Neutrophil (primary cell): ENCODE results near the gene MYO5A.
A peak's percentile ranks its signal among the peaks of the same experiment; 100 is the strongest.

Experiments
- H3K27ac ChIP-seq: fragments of 200-600 bp; sonication (generic); 2 replicates; pipeline ENCODE4 v1.5.1; 2016; ENCODE audit warnings: mild to moderate bottlenecking, moderate library complexity
- H3K27me3 ChIP-seq: fragments of 200-600 bp; sonication (generic); 2 replicates; pipeline ENCODE4 v1.6.0; 2016; ENCODE audit warnings: mild to moderate bottlenecking
- H3K36me3 ChIP-seq: fragments of 200-600 bp; sonication (generic); 2 replicates; pipeline ENCODE4 v1.5.1; 2017
- H3K4me1 ChIP-seq, 2 experiments: fragments of 200-600 bp in 1 of 2; sonication (generic) in 1 of 2; 1 replicate in 1 of 2; 2 replicates in 1 of 2; pipeline versions ENCODE4 v1.5.1 to v1.6.1; 2013 to 2016; ENCODE audit warnings: low read depth in 1 of 2, low read length in 1 of 2, mild to moderate bottlenecking in 1 of 2, moderate library complexity in 1 of 2; ENCODE audit not compliant: control insufficient read depth in 1 of 2, insufficient read depth in 1 of 2
- H3K4me3 ChIP-seq, 2 experiments: fragments of 200-600 bp in 1 of 2; sonication (generic) in 1 of 2; 1 replicate in 1 of 2; 2 replicates in 1 of 2; pipeline ENCODE4 v1.5.1; 2013 to 2016; ENCODE audit warnings: low read depth in 1 of 2, low read length in 1 of 2, mild to moderate bottlenecking in 1 of 2, moderate library complexity in 1 of 2
- H3K9me3 ChIP-seq: fragments of 200-600 bp; sonication (generic); 2 replicates; pipeline ENCODE4 v1.5.1; 2016
- TF ChIP-seq, protein P1 (sequence below): fragments of 200-600 bp; sonication (generic); IDR thresholded peaks from 2 replicates; pipeline ENCODE4 v1.5.1; 2016; ENCODE audit warnings: antibody characterized with exemption

Gene MYO5A

DNA sequence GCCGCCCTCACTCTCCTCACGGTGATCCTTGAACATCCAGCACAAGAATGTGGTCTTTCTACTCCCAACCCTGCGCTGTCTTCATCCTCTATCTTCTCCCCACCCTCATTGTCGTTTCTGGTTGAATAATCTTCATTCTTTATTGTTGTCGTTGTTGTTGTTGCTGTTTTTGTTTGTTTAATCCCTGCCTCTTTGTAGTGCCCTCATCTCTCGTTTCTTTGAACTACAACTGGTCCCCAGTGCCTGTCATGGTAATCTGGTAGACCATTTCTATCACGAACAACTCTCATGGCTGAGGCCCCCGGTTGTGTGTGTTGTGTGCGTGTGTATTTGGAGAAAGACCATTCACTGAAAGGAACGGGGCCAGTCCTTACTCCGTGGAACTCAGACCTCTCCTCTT lies 1.3 kb upstream of the MYO5A start:
- no peaks in the 10 kb centered on the region for H3K36me3 ChIP-seq
- H3K27me3 ChIP-seq, result peaks cover 22% of the 10 kb centered on the region
- peak overlapping the region; percentile 72 to 85 for H3K4me3 ChIP-seq
- peaks cover 21 to 29% of the 10 kb centered on the region in 2 experiments for H3K4me1 ChIP-seq
- peak overlapping the region; percentile 93 for H3K27ac ChIP-seq
- no peaks in the 10 kb centered on the region for H3K9me3 ChIP-seq
- TF ChIP-seq, protein P1, sequence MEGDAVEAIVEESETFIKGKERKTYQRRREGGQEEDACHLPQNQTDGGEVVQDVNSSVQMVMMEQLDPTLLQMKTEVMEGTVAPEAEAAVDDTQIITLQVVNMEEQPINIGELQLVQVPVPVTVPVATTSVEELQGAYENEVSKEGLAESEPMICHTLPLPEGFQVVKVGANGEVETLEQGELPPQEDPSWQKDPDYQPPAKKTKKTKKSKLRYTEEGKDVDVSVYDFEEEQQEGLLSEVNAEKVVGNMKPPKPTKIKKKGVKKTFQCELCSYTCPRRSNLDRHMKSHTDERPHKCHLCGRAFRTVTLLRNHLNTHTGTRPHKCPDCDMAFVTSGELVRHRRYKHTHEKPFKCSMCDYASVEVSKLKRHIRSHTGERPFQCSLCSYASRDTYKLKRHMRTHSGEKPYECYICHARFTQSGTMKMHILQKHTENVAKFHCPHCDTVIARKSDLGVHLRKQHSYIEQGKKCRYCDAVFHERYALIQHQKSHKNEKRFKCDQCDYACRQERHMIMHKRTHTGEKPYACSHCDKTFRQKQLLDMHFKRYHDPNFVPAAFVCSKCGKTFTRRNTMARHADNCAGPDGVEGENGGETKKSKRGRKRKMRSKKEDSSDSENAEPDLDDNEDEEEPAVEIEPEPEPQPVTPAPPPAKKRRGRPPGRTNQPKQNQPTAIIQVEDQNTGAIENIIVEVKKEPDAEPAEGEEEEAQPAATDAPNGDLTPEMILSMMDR, result no peak

DNA sequence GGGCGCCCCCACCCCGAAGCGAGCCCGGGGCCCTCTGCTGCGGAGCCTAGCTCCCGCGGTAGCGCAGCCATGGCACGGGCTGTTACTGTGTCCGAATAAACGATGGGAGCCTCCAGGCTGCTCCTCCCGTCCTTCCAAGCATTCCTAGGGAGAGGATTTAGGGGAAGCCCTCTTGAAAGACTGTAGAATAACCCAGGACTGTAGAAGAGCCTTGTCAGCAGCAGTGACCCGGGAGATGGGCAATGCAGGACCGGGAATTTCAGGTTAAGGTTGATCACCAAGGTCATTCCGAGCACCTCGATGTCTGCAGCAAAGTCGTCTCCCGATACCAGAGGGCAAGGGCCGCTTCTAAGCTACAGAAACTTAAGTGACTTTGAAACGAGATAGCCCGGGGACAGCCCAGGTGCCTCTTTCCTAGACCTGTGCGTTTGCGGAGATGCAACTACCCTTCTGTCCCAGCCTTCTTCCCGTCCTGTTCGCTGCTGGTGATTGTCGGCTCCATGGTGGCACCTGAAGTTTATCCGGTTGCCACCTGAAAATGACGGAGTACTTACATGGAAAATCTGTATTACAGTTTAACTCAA lies 753 bp upstream of the MYO5A start:
- Histone ChIP-seq H3K9me3 (no peaks in the 10 kb centered on the region), H3K4me3 (peak overlapping the region; percentile 72 to 85), H3K36me3 (no peaks in the 10 kb centered on the region), H3K4me1 (peaks cover 21 to 29% of the 10 kb centered on the region in 2 experiments), H3K27ac (peak overlapping the region; percentile 93), H3K27me3 (peaks cover 22% of the 10 kb centered on the region)
- TF ChIP-seq, protein P1, result no peak

DNA sequence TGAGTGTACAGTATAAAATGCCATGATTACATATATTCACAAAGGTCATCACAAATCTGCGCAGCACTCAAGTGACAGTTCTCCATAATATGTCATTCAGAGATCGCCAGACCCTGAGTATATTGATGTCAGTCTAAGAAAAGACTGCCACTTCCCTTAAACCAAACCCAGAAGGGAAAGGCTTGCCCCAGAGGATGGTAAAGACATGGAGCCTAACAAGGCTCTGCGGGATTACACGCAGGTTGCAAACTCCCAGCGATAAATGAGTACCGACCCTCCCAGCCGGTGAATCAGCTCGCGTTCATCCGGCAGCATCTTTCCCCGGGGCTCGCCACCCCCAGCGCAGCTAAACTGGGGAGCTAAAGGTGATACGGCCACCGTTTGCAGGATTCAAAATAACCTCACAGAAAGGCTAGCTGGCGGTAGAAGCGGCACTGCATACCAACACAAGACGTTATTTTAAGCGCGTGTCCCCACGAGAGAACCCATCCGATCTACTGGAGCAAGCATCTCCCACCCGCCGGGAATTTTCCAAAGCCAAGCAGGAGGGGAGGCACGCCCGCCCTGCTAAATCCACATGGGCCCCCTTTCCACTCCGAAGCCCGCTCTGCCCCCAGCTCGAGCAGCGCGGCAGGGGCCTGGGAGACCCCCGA lies 643 bp downstream of the MYO5A start:
- H3K36me3 ChIP-seq, result no peaks in the 10 kb centered on the region
- peaks cover 22% of the 10 kb centered on the region for H3K27me3 ChIP-seq
- peak overlapping the region; percentile 72 to 85 for H3K4me3 ChIP-seq
- no peaks in the 10 kb centered on the region for H3K9me3 ChIP-seq
- H3K4me1 ChIP-seq, result peaks cover 21 to 31% of the 10 kb centered on the region in 2 experiments
- TF ChIP-seq, protein P1, result no peak
- peak overlapping the region; percentile 93 for H3K27ac ChIP-seq

DNA sequence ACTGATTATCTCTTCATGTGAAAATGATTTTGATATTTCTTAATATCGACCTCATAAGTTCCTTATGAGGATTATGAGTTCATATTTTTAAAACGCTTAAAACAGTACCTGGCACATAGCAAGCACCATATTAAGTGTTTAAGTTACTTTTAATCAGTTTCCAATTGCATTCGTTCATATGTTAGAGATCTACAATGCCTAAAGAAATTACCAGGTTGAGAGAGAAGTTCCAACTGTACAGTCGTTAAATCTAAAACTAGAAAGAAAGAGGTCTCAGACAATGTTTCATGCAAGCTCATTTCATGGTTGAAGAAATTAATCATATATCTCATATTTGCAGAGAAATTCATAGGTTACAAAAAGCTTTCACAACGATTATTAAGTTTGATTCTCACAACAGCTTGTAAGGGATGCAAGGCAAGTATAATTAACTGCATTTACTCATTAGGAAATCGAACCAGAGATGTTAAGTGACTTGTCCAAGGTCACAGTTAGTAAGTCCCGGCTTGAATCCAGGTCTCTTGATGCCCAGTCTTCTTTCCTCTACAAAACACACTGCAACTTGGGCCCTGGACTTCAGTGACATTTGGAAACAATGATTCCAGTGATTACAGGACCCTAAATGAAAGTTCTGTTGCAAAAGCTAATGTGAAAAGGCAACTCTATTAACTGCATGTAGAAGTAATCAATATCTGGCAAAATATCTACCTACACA lies 1.3 kb downstream of the MYO5A start:
- TF ChIP-seq, protein P1, result no peak
- peaks cover 21 to 35% of the 10 kb centered on the region in 2 experiments for H3K4me1 ChIP-seq
- H3K9me3 ChIP-seq, result no peaks in the 10 kb centered on the region
- peak overlapping the region; percentile 72 to 85 for H3K4me3 ChIP-seq
- peak overlapping the region; percentile 93 for H3K27ac ChIP-seq
- no peaks in the 10 kb centered on the region for H3K36me3 ChIP-seq
- H3K27me3 ChIP-seq, result peaks cover 22% of the 10 kb centered on the region

DNA sequence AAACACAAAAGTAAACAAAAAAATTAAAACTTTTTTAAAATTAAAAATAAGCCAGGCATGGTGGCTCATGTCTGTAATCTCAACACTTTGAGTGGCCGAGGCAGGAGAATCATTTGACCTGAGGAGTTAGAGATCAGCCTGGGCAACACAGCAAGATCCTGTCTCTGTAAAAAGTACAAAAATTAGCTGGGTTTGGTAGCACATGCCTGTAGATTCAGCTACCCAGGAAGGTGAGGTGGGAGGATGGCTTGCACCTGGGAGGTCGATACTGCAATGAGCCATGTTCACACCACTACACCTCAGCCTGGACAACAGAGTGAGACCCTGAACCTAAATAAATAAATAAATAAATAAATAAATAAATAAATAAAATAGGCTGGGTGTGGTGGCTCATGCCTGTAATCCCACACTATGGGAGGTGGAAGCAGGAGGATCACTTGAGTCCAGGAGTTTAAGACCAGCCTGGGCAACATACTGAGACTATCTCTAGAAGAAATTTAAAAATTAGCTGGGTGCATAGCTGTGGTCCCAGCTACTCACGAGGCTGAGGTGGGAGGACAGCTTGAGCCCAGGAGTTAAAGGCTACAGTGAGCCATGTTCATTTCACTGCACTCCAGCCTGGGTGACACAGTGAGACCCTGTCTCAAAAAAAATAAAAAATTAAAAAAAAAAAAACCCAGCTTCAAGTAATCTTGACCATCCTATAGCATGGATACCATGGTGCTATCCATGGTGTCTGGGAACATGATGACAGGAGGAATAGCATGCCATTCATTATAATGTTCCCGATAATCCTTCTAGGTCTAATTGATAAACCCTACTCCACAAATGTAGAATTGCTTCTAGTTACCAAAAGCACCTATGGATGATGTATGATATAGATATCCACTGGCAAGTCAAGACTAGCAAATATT lies 4.2 kb downstream of the MYO5A start:
- Histone ChIP-seq H3K9me3 (no peaks in the 10 kb centered on the region), H3K27ac (peak overlapping the region; percentile 14), H3K27me3 (no peaks in the 10 kb centered on the region), H3K4me1 (peaks cover 43 to 56% of the 10 kb centered on the region in 2 experiments), H3K4me3 (no peak overlapping the region), H3K36me3 (no peaks in the 10 kb centered on the region)
- TF ChIP-seq, protein P1, result no peak
